ENCODE results near the gene CEP20. TPM values are rescaled to one million over a fixed set of nuclear protein-coding genes. Genes with fewer than 3 reads are reported as not detected.
"Not testable (repeated sequence)": the region's sequence is repeated elsewhere in the genome, so short reads cannot be mapped to it uniquely, and the experiment has no call there.

CEP20 gene
- polyA plus RNA-seq, 1 experiment: 23.6 TPM

- CTCF ChIA-PET: no interaction called here
Measured at GRCh38 chr16:15849209-15849981, 39.0 kb downstream of the CEP20 start.

GRCh38 chr16:15847611-15848175 is 40.7 kb downstream of the CEP20 start:
- no peak overlapping the region for H3K4me3 ChIP-seq (ENCODE audit: low read depth, low read length)
- H3K36me3 ChIP-seq (ENCODE audit: control insufficient read depth, insufficient read depth, low read length): no peaks in the 10 kb centered on the region
- DNase-seq (ENCODE audit: low read depth): no peak
- ChIA-PET POLR2A (no interaction called here), CTCF (interaction anchor here (0.9 to 1.3 kb wide), 3 partner anchors 16 to 27 kb away, joined by 3 read pairs; no protein-coding TSS in a partner anchor)
- TF ChIP-seq CTCF (IDR thresholded peaks at IDR 0.05; ENCODE audit: insufficient read depth, low read depth, low read length): no peak
- H3K27me3 ChIP-seq (ENCODE audit: control insufficient read depth, insufficient read depth, low read length): peaks cover 12% of the 10 kb centered on the region

More at GRCh38 chr16:15849209-15849981, 39.0 kb downstream of the CEP20 start:
- Histone ChIP-seq H3K27me3 (ENCODE audit: control insufficient read depth, insufficient read depth, low read length) (peaks cover 19% of the 10 kb centered on the region), H3K36me3 (ENCODE audit: control insufficient read depth, insufficient read depth, low read length) (no peaks in the 10 kb centered on the region), H3K4me3 (ENCODE audit: low read depth, low read length) (no peak overlapping the region)
- DNase-seq (ENCODE audit: low read depth): no peak
- POLR2A ChIA-PET: no interaction called here
- no peak for TF ChIP-seq CTCF (IDR thresholded peaks at IDR 0.05; ENCODE audit: insufficient read depth, low read depth, low read length)

GRCh38 chr16:15846510-15846909 is 41.9 kb downstream of the CEP20 start:
- no peak for TF ChIP-seq CTCF (IDR thresholded peaks at IDR 0.05; ENCODE audit: insufficient read depth, low read depth, low read length)
- no peak for DNase-seq (ENCODE audit: low read depth)
- H3K4me3 ChIP-seq (ENCODE audit: low read depth, low read length): no peak overlapping the region
- ChIA-PET POLR2A (no interaction called here), CTCF (no interaction called here)
- H3K27me3 ChIP-seq (ENCODE audit: control insufficient read depth, insufficient read depth, low read length): peaks cover 12% of the 10 kb centered on the region
- no peaks in the 10 kb centered on the region for H3K36me3 ChIP-seq (ENCODE audit: control insufficient read depth, insufficient read depth, low read length)

- CTCF ChIA-PET: interaction anchor here (0.6 to 2.4 kb wide), 4 partner anchors 13 to 115 kb away, joined by 3 to 15 read pairs (median 3); no protein-coding TSS in a partner anchor
Measured at GRCh38 chr16:15843635-15844279, 44.6 kb downstream of the CEP20 start.

GRCh38 chr16:15839204-15839603 is 49.2 kb downstream of the CEP20 start:
- CTCF ChIA-PET; H3K4me3 ChIP-seq (ENCODE audit: low read depth, low read length); H3K36me3 ChIP-seq (ENCODE audit: control insufficient read depth, insufficient read depth, low read length); DNase-seq (ENCODE audit: low read depth); H3K27me3 ChIP-seq (ENCODE audit: control insufficient read depth, insufficient read depth, low read length); POLR2A ChIA-PET: not testable (repeated sequence)

More at GRCh38 chr16:15843635-15844279, 44.6 kb downstream of the CEP20 start:
- Histone ChIP-seq H3K36me3 (ENCODE audit: control insufficient read depth, insufficient read depth, low read length) (no peaks in the 10 kb centered on the region), H3K4me3 (ENCODE audit: low read depth, low read length) (no peak overlapping the region), H3K27me3 (ENCODE audit: control insufficient read depth, insufficient read depth, low read length) (peaks cover 8% of the 10 kb centered on the region)
- no peak for DNase-seq (ENCODE audit: low read depth)
- no peak for TF ChIP-seq CTCF (IDR thresholded peaks at IDR 0.05; ENCODE audit: insufficient read depth, low read depth, low read length)
- POLR2A ChIA-PET: no interaction called here

Measured in BJ (cell line).